ENCODE data around the gene JARID2. TPM values are rescaled to one million over a fixed set of nuclear protein-coding genes. Genes with fewer than 3 reads are reported as not detected.
A peak's percentile ranks its signal among the peaks of the same experiment; 100 is the strongest.
"Not testable (repeated sequence)": the region's sequence is repeated elsewhere in the genome, so short reads cannot be mapped to it uniquely, and the experiment has no call there.

JARID2 gene
- total RNA-seq, 1 donor: 9.1 TPM

GRCh38 chr6:15413466-15414234, 167.8 kb downstream of the JARID2 start:
- no peak overlapping the region for H3K4me3 ChIP-seq (ENCODE audit: low read depth, low read length)
- TF ChIP-seq, protein P1, sequence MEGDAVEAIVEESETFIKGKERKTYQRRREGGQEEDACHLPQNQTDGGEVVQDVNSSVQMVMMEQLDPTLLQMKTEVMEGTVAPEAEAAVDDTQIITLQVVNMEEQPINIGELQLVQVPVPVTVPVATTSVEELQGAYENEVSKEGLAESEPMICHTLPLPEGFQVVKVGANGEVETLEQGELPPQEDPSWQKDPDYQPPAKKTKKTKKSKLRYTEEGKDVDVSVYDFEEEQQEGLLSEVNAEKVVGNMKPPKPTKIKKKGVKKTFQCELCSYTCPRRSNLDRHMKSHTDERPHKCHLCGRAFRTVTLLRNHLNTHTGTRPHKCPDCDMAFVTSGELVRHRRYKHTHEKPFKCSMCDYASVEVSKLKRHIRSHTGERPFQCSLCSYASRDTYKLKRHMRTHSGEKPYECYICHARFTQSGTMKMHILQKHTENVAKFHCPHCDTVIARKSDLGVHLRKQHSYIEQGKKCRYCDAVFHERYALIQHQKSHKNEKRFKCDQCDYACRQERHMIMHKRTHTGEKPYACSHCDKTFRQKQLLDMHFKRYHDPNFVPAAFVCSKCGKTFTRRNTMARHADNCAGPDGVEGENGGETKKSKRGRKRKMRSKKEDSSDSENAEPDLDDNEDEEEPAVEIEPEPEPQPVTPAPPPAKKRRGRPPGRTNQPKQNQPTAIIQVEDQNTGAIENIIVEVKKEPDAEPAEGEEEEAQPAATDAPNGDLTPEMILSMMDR (IDR thresholded peaks at IDR 0.05; ENCODE audit: insufficient read depth, low read depth, low read length): no peak
- DNase-seq (ENCODE audit: low read depth): peak; percentile 86

GRCh38 chr6:15414235-15414612, 168.4 kb downstream of the JARID2 start:
- DNase-seq (ENCODE audit: low read depth): peak; percentile 44
- TF ChIP-seq, protein P1 (IDR thresholded peaks at IDR 0.05; ENCODE audit: insufficient read depth, low read depth, low read length): no peak
- H3K4me3 ChIP-seq (ENCODE audit: low read depth, low read length): no peak overlapping the region

DNA sequence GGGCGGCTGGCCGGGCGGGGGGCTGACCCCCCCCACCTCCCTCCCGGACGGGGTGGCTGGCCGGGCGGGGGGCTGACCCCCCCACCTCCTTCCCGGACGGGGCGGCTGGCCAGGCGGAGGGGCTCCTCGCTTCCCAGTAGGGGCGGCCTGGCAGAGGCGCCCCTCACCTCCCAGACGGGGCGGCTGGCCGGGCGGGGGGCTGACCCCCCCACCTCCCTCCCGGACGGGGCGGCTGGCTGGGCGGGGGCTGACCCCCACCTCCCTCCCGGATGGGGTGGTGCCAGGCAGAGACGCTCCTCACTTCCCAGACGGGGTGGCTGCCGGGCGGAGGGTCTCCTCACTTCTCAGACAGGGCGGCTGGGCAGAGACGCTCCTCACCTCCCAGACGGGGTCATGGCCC, 169.8 kb downstream of the JARID2 start:
- DNase-seq (ENCODE audit: low read depth): not testable (repeated sequence)

GRCh38 chr6:15416932-15417509, 171.2 kb downstream of the JARID2 start:
- H3K4me3 ChIP-seq (ENCODE audit: low read depth, low read length): no peak overlapping the region
- DNase-seq (ENCODE audit: low read depth): no peak
- TF ChIP-seq, protein P1 (IDR thresholded peaks at IDR 0.05; ENCODE audit: insufficient read depth, low read depth, low read length): no peak

More for the DNA sequence above, 169.8 kb downstream of the JARID2 start:
- H3K4me3 ChIP-seq (ENCODE audit: low read depth, low read length): not testable (repeated sequence)

DNA sequence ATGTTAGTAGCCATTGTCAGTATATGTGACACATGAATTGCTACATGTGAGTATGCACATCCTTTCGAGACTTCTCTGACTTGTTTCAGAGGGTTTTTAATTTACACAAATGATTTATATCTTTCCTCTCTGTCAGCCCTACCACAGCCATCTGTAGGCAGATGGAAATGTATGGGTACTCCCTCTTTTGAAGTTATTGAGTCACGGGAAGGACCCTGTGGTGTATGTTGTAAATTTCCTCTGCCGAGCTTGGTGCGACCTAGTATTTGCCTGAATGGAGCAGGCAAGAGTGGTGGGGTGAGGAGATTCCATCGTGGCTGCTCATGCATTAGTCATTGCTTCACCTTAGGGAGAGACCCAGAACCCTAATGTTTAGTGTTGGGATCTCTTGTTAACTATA, 171.9 kb downstream of the JARID2 start:
- peak; percentile 74 for DNase-seq (ENCODE audit: low read depth)
- H3K4me3 ChIP-seq (ENCODE audit: low read depth, low read length): no peak overlapping the region
- TF ChIP-seq, protein P1 (IDR thresholded peaks at IDR 0.05; ENCODE audit: insufficient read depth, low read depth, low read length): no peak

DNA sequence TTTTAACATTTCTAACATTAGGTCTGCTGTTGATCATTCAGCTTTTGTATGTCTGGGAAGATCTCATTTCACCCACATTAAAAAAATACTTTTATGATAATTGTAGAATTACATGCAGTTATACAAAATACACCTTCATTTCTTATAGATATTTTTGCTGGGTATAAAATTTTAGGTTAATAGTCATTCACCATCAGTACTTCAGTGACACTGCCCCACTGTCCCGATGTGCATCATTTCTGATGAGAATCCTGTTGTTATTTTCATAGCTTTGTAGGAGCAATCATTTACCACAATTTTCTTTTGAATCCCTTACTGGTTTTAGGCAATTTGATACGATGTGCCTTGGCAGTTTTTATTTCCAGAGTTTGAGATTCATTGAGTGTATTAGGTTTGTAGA, 173.6 kb downstream of the JARID2 start:
- no peak for DNase-seq (ENCODE audit: low read depth)
- H3K4me3 ChIP-seq (ENCODE audit: low read depth, low read length): no peak overlapping the region
- TF ChIP-seq, protein P1 (IDR thresholded peaks at IDR 0.05; ENCODE audit: insufficient read depth, low read depth, low read length): no peak

DNA sequence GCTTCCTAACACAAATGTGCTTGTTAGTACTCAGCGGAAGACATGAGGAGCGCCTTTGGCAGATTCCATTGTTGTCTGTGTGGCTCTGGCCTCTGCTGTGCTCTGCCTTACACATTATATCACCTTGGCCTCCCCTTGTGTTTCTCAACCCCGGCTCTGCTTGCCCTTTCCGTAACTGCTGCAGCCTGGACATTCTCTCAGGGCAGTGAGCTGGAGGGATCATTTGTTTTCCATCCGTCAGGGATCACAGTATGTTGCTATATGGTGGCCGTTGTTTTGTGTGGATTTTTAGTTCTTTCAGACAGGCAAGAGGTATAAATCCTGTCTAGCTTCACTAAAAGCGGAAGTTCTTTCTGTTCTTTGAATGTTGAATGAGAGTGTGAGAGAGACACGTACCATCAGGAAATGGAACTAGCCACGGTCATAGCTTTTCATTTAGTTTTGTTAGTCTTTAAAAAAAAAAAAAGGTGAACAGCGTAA, 175.1 kb downstream of the JARID2 start:
- no peak for DNase-seq (ENCODE audit: low read depth)
- H3K4me3 ChIP-seq (ENCODE audit: low read depth, low read length): no peak overlapping the region
- TF ChIP-seq, protein P1 (IDR thresholded peaks at IDR 0.05; ENCODE audit: insufficient read depth, low read depth, low read length): no peak
